ENCODE results near the gene TMEM143. TPM values are rescaled to one million over a fixed set of nuclear protein-coding genes. Genes with fewer than 3 reads are reported as not detected.

Gene TMEM143
- total and polyA plus RNA-seq, 2 of the 8 experiments (the other 6 are each of a cell fraction or from before 2014, with no cell fraction given), result 14.2 to 19.1 TPM

DNA sequence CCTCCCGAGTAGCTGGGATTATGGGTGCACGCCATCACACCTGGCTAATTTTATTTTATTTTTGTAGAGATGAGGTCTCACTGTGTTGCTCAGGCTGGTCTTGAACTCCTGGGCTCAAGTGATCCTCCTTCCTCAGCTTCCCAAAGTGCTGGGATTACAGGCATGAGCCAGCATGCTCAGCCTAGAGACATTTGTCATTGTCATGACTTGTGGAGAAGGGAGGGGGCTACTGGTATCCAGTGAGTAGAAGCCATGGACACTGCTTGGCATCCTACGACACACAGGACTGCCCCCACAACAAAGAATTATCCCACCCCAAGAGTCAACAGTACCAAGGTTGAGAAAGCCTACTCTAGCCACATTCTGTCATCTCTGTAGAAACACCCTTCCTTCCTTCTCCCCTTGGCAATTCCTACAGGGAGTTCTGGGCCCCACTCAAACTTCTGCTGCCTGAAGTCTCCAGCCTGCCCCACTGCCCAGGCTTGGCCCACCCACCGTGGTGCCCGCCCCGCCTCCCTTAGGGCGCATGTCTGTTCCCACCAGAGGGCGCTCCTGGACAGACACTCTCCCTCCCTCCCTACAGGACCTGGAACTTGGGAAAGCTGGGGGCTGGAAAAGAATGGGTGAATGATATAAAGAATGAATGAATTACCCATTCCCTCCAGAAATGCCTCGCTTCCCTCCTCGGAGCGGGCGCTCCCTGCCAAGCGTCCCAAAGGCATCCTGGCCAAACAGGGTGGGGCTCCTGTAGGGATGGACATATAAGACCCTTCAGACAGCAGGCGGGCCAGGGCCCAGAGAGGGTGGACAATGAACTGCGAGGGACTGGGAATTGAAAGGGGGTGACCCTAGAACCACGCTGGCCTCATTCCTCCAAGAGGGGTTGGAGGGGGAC, 43.8 kb downstream of the TMEM143 start (continued):
- TF ChIP-seq CHD2 (IDR thresholded peaks at IDR 0.05; ENCODE audit: low read length) (0 out of 2 replicates have a peak, but pooled peaks have one; percentile 24), CHD7 (IDR thresholded peaks at IDR 0.05; ENCODE audit: insufficient replicate concordance, low read length) (no peak), POLR2AphosphoS5 (IDR thresholded peaks at IDR 0.05; ENCODE audit: low read depth, low read length) (no peak; the same call in 1 of the 2 replicates), SAP30 (IDR thresholded peaks at IDR 0.05; ENCODE audit: insufficient read depth, insufficient replicate concordance, low read length) (no peak), TCF12 (IDR thresholded peaks at IDR 0.05; ENCODE audit: low read depth, low read length) (0 out of 2 replicates have a peak, but pooled peaks have one; percentile 18), ASH2L (IDR thresholded peaks at IDR 0.05; ENCODE audit: low read length) (no peak), PHF8 (conservative IDR thresholded peaks at IDR 0.05; ENCODE audit: low read depth, low read length) (no peak)
- TF ChIP-seq, protein P1, sequence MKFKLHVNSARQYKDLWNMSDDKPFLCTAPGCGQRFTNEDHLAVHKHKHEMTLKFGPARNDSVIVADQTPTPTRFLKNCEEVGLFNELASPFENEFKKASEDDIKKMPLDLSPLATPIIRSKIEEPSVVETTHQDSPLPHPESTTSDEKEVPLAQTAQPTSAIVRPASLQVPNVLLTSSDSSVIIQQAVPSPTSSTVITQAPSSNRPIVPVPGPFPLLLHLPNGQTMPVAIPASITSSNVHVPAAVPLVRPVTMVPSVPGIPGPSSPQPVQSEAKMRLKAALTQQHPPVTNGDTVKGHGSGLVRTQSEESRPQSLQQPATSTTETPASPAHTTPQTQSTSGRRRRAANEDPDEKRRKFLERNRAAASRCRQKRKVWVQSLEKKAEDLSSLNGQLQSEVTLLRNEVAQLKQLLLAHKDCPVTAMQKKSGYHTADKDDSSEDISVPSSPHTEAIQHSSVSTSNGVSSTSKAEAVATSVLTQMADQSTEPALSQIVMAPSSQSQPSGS (IDR thresholded peaks at IDR 0.05; ENCODE audit: low read length), result no peak
